AML-193 (cell line): ENCODE data around the gene S100A5.
A peak's percentile ranks its signal among the peaks of the same experiment; 100 is the strongest.
"Not testable (repeated sequence)": the region's sequence is repeated elsewhere in the genome, so short reads cannot be mapped to it uniquely, and the experiment has no call there.

Experiments used
- DNase-seq, 2 experiments: peaks; one replicate each; lab custom pipeline; 2025; lab: John Stamatoyannopoulos, UW

The S100A5 gene

GRCh38 chr1:153533689-153534201 is 7.0 kb downstream of the S100A5 start:
- DNase-seq = no peak

GRCh38 chr1:153532769-153533599 is 7.8 kb downstream of the S100A5 start:
- DNase-seq = peak; percentile 63 to 71

GRCh38 chr1:153532181-153532580 is 8.6 kb downstream of the S100A5 start:
- peak in 1 of 2 experiments; percentile 5 for DNase-seq

GRCh38 chr1:153531638-153532037 is 9.1 kb downstream of the S100A5 start:
- no peak for DNase-seq

- no peak for DNase-seq
These were observed 13.1 kb downstream of the S100A5 start for GRCh38 chr1:153527683-153528040.

GRCh38 chr1:153527023-153527682 is 13.6 kb downstream of the S100A5 start:
- DNase-seq = no peak

GRCh38 chr1:153526132-153526543 is 14.6 kb downstream of the S100A5 start:
- DNase-seq = no peak

GRCh38 chr1:153525088-153525728 is 15.5 kb downstream of the S100A5 start:
- no peak for DNase-seq

- DNase-seq = not testable (repeated sequence)
These were observed 18.2 kb downstream of the S100A5 start for GRCh38 chr1:153522353-153523048.

- not testable (repeated sequence) for DNase-seq
These were observed 18.9 kb downstream of the S100A5 start for GRCh38 chr1:153521808-153522207.

- no peak for DNase-seq
These were observed 19.8 kb downstream of the S100A5 start for GRCh38 chr1:153520818-153521476.

GRCh38 chr1:153520137-153520691 is 20.5 kb downstream of the S100A5 start:
- DNase-seq = not testable (repeated sequence)

GRCh38 chr1:153519242-153519641 is 21.5 kb downstream of the S100A5 start:
- DNase-seq = no peak

GRCh38 chr1:153515504-153516394 is 25.0 kb downstream of the S100A5 start:
- peak; percentile 43 to 61 for DNase-seq

GRCh38 chr1:153513666-153514065 is 27.1 kb downstream of the S100A5 start:
- DNase-seq = no peak

- DNase-seq = peak in 1 of 2 experiments; percentile 5
These were observed 27.7 kb downstream of the S100A5 start for GRCh38 chr1:153513023-153513422.

- DNase-seq = peak; percentile 69 to 73
These were observed 29.7 kb downstream of the S100A5 start for GRCh38 chr1:153510984-153511410.

- DNase-seq = peak; percentile 57 to 62
These were observed 30.9 kb downstream of the S100A5 start for GRCh38 chr1:153509729-153510354.

- DNase-seq = no peak
These were observed 31.7 kb downstream of the S100A5 start for GRCh38 chr1:153509036-153509435.
